Effector memory CD8-positive, alpha-beta T cell (primary cell): Measurements from ENCODE around the gene MYRF.
A peak's percentile ranks its signal among the peaks of the same experiment; 100 is the strongest.

Experiments used
- ATAC-seq: fragments of 150-1000 bp; cut with Tn5 transposase; replicated peaks from 2 replicates; pipeline ENCODE4 v1.10.0; 2021; ENCODE audit warnings: mild to moderate bottlenecking, moderate library complexity
- DNase-seq, 3 experiments: peaks; one replicate each; pipeline ENCODE4 v3.0.0; 2021
- H3K27ac Mint-ChIP-seq, 2 donors: one replicate each; pipeline ENCODE4 v1.8.0; 2022; ENCODE audit warnings: mild to moderate bottlenecking in 2 of 2, mixed read lengths in 2 of 2, moderate library complexity in 2 of 2
- H3K27me3 Mint-ChIP-seq, 2 donors: one replicate each; pipeline ENCODE4 v1.8.0; 2022; ENCODE audit warnings: mixed read lengths in 2 of 2
- H3K36me3 Mint-ChIP-seq: one replicate; pipeline ENCODE4 v1.8.0; 2022; ENCODE audit warnings: mild to moderate bottlenecking, moderate library complexity, mixed read lengths; ENCODE audit not compliant: insufficient read depth
- H3K4me1 Mint-ChIP-seq, 2 donors: one replicate each; pipeline ENCODE4 v1.8.0; 2022; ENCODE audit warnings: low read depth in 2 of 2, mixed read lengths in 2 of 2
- H3K4me3 Mint-ChIP-seq, 2 donors: one replicate each; pipeline ENCODE4 v1.8.0; 2022; ENCODE audit warnings: mild to moderate bottlenecking in 2 of 2, mixed read lengths in 2 of 2, moderate library complexity in 2 of 2
- H3K9me3 Mint-ChIP-seq, 2 donors: one replicate each; pipeline ENCODE4 v1.8.0; 2022; ENCODE audit warnings: mixed read lengths in 2 of 2

MYRF gene

GRCh38 chr11:61727401-61727811, 25.0 kb upstream of the MYRF start:
- H3K27me3 Mint-ChIP-seq, result peaks cover 0 to 5% of the 10 kb centered on the region in 2 donors
- no peaks in the 10 kb centered on the region for H3K4me1 Mint-ChIP-seq
- no peaks in the 10 kb centered on the region for H3K36me3 Mint-ChIP-seq
- no peak for DNase-seq
- H3K27ac Mint-ChIP-seq, result no peak overlapping the region
- ATAC-seq, result no peak
- H3K4me3 Mint-ChIP-seq, result no peak overlapping the region
- no peaks in the 10 kb centered on the region for H3K9me3 Mint-ChIP-seq

- Mint-ChIP-seq H3K27me3 (peaks cover 0 to 5% of the 10 kb centered on the region in 2 donors), H3K9me3 (no peaks in the 10 kb centered on the region), H3K4me3 (no peak overlapping the region), H3K36me3 (no peaks in the 10 kb centered on the region), H3K27ac (no peak overlapping the region), H3K4me1 (peaks cover 2 to 4% of the 10 kb centered on the region in 2 donors)
- no peak for ATAC-seq
- DNase-seq, result no peak
Observed at GRCh38 chr11:61728066-61728939, 24.1 kb upstream of the MYRF start.

GRCh38 chr11:61728940-61729219, 23.6 kb upstream of the MYRF start:
- Mint-ChIP-seq H3K27me3 (peaks cover 0 to 5% of the 10 kb centered on the region in 2 donors), H3K4me1 (peaks cover 5 to 7% of the 10 kb centered on the region in 2 donors), H3K27ac (peak overlapping the region in 1 of 2 donors; percentile 17), H3K9me3 (no peaks in the 10 kb centered on the region), H3K36me3 (peaks cover 3% of the 10 kb centered on the region), H3K4me3 (no peak overlapping the region)
- ATAC-seq (no peak), DNase-seq (no peak)

- ATAC-seq, result no peak
- Mint-ChIP-seq H3K36me3 (peaks cover 3% of the 10 kb centered on the region), H3K4me1 (peaks cover 5 to 7% of the 10 kb centered on the region in 2 donors), H3K9me3 (no peaks in the 10 kb centered on the region), H3K27me3 (peaks cover 0 to 5% of the 10 kb centered on the region in 2 donors), H3K4me3 (no peak overlapping the region), H3K27ac (no peak overlapping the region)
- no peak for DNase-seq
Observed at GRCh38 chr11:61730240-61730994, 22.0 kb upstream of the MYRF start.

- ATAC-seq, result no peak
Observed at GRCh38 chr11:61731211-61731951, 21.1 kb upstream of the MYRF start.

GRCh38 chr11:61731952-61732675, 20.3 kb upstream of the MYRF start:
- DNase-seq, result no peak
- no peak for ATAC-seq
- no peak overlapping the region for H3K27ac Mint-ChIP-seq

More at GRCh38 chr11:61731211-61731951, 21.1 kb upstream of the MYRF start:
- Mint-ChIP-seq H3K27ac (no peak overlapping the region), H3K4me3 (no peak overlapping the region), H3K36me3 (peaks cover 3% of the 10 kb centered on the region), H3K4me1 (peaks cover 5 to 7% of the 10 kb centered on the region in 2 donors), H3K9me3 (no peaks in the 10 kb centered on the region), H3K27me3 (no peaks in the 10 kb centered on the region)
- DNase-seq, result no peak

GRCh38 chr11:61732705-61733104, 19.7 kb upstream of the MYRF start:
- H3K4me1 Mint-ChIP-seq, result peaks cover 5 to 7% of the 10 kb centered on the region in 2 donors
- ATAC-seq, result no peak
- no peak for DNase-seq
- H3K4me3 Mint-ChIP-seq, result no peak overlapping the region
- no peaks in the 10 kb centered on the region for H3K27me3 Mint-ChIP-seq
- H3K27ac Mint-ChIP-seq, result no peak overlapping the region
- H3K36me3 Mint-ChIP-seq, result peaks cover 3% of the 10 kb centered on the region
- no peaks in the 10 kb centered on the region for H3K9me3 Mint-ChIP-seq

More at GRCh38 chr11:61731952-61732675, 20.3 kb upstream of the MYRF start:
- Mint-ChIP-seq H3K36me3 (peaks cover 3% of the 10 kb centered on the region), H3K4me3 (no peak overlapping the region), H3K9me3 (no peaks in the 10 kb centered on the region), H3K4me1 (peaks cover 5 to 7% of the 10 kb centered on the region in 2 donors), H3K27me3 (no peaks in the 10 kb centered on the region)

GRCh38 chr11:61733120-61733978, 19.1 kb upstream of the MYRF start:
- ATAC-seq, result peak; percentile 100
- Mint-ChIP-seq H3K4me1 (peaks cover 5 to 7% of the 10 kb centered on the region in 2 donors), H3K36me3 (peaks cover 3% of the 10 kb centered on the region)

GRCh38 chr11:61734767-61735166, 17.7 kb upstream of the MYRF start:
- no peak for DNase-seq
- ATAC-seq, result no peak
- Mint-ChIP-seq H3K4me1 (peaks cover 5 to 7% of the 10 kb centered on the region in 2 donors), H3K27me3 (peaks cover 0 to 8% of the 10 kb centered on the region in 2 donors), H3K9me3 (no peaks in the 10 kb centered on the region), H3K27ac (no peak overlapping the region), H3K36me3 (peaks cover 3% of the 10 kb centered on the region), H3K4me3 (no peak overlapping the region)

More at GRCh38 chr11:61733120-61733978, 19.1 kb upstream of the MYRF start:
- H3K9me3 Mint-ChIP-seq, result no peaks in the 10 kb centered on the region
- H3K27me3 Mint-ChIP-seq, result peaks cover 0 to 5% of the 10 kb centered on the region in 2 donors
- DNase-seq, result peak; percentile 82 to 87 (median 84)
- H3K4me3 Mint-ChIP-seq, result no peak overlapping the region
- peak overlapping the region; percentile 83 to 92 for H3K27ac Mint-ChIP-seq

GRCh38 chr11:61735391-61735790, 17.0 kb upstream of the MYRF start:
- H3K36me3 Mint-ChIP-seq, result peaks cover 3% of the 10 kb centered on the region
- H3K9me3 Mint-ChIP-seq, result no peaks in the 10 kb centered on the region
- H3K27ac Mint-ChIP-seq, result no peak overlapping the region
- no peak for ATAC-seq
- H3K4me3 Mint-ChIP-seq, result no peak overlapping the region
- H3K27me3 Mint-ChIP-seq, result peaks cover 0 to 8% of the 10 kb centered on the region in 2 donors
- DNase-seq, result no peak
- peaks cover 5 to 7% of the 10 kb centered on the region in 2 donors for H3K4me1 Mint-ChIP-seq

GRCh38 chr11:61736310-61736709, 16.1 kb upstream of the MYRF start:
- no peaks in the 10 kb centered on the region for H3K9me3 Mint-ChIP-seq
- peaks cover 3% of the 10 kb centered on the region for H3K36me3 Mint-ChIP-seq
- DNase-seq, result no peak
- no peak overlapping the region for H3K4me3 Mint-ChIP-seq
- peaks cover 5 to 7% of the 10 kb centered on the region in 2 donors for H3K4me1 Mint-ChIP-seq
- no peak for ATAC-seq
- H3K27me3 Mint-ChIP-seq, result peaks cover 0 to 8% of the 10 kb centered on the region in 2 donors
- H3K27ac Mint-ChIP-seq, result no peak overlapping the region

GRCh38 chr11:61737131-61737530, 15.3 kb upstream of the MYRF start:
- no peak for DNase-seq
- H3K27me3 Mint-ChIP-seq, result peaks cover 0 to 8% of the 10 kb centered on the region in 2 donors

More at GRCh38 chr11:61737131-61737530, 15.3 kb upstream of the MYRF start:
- H3K9me3 Mint-ChIP-seq, result no peaks in the 10 kb centered on the region
- no peak overlapping the region for H3K4me3 Mint-ChIP-seq
- ATAC-seq, result no peak
- peaks cover 3% of the 10 kb centered on the region for H3K36me3 Mint-ChIP-seq
- H3K4me1 Mint-ChIP-seq, result peaks cover 5 to 7% of the 10 kb centered on the region in 2 donors
- no peak overlapping the region for H3K27ac Mint-ChIP-seq
